ENCODE measurements around the gene BTK.
A peak's percentile ranks its signal among the peaks of the same experiment; 100 is the strongest.
"Not testable (repeated sequence)": the region's sequence is repeated elsewhere in the genome, so short reads cannot be mapped to it uniquely, and the experiment has no call there.

Gene BTK

GRCh38 chrX:101349193-101349562 lies 36.8 kb downstream of the BTK start:
- peak overlapping the region; percentile 89 for H3K4me3 ChIP-seq (ENCODE audit: low read depth, low read length)
- TF ChIP-seq CTCF (IDR thresholded peaks at IDR 0.05; ENCODE audit: low read depth, low read length): no peak
- TF ChIP-seq MYC (IDR thresholded peaks at IDR 0.05; ENCODE audit: low read depth, low read length): no peak
- no peak for TF ChIP-seq POLR2A (IDR thresholded peaks at IDR 0.05; ENCODE audit: extremely low read depth, insufficient read length)
- no peak for TF ChIP-seq MAX (IDR thresholded peaks at IDR 0.05; ENCODE audit: low read depth, low read length)
- no peak for DNase-seq (ENCODE audit: low read depth)

- peak within 1 kb of the TSS; percentile 89 for H3K4me3 ChIP-seq (ENCODE audit: low read depth, low read length)
- peak; percentile 86 for DNase-seq (ENCODE audit: low read depth)
- peak; percentile 90 for TF ChIP-seq MAX (IDR thresholded peaks at IDR 0.05; ENCODE audit: low read depth, low read length)
- peak; percentile 66 for TF ChIP-seq MYC (IDR thresholded peaks at IDR 0.05; ENCODE audit: low read depth, low read length)
- TF ChIP-seq POLR2A (IDR thresholded peaks at IDR 0.05; ENCODE audit: extremely low read depth, insufficient read length): peak; percentile 65
- TF ChIP-seq CTCF (IDR thresholded peaks at IDR 0.05; ENCODE audit: low read depth, low read length): no peak
Measured at GRCh38 chrX:101348452-101349192, 37.4 kb downstream of the BTK start, which contains the start of gene TIMM8A. TSS of gene TIMM8A (minus strand) at chrX:101348742. CDS start at chrX:101348664, 78 bp downstream.

GRCh38 chrX:101347859-101348451 lies 38.0 kb downstream of the BTK start:
- TF ChIP-seq CTCF (IDR thresholded peaks at IDR 0.05; ENCODE audit: low read depth, low read length): no peak
- DNase-seq (ENCODE audit: low read depth): peak; percentile 22
- peak overlapping the region; percentile 89 for H3K4me3 ChIP-seq (ENCODE audit: low read depth, low read length)

- no peak for DNase-seq (ENCODE audit: low read depth)
- no peak overlapping the region for H3K4me3 ChIP-seq (ENCODE audit: low read depth, low read length)
- TF ChIP-seq MAX (IDR thresholded peaks at IDR 0.05; ENCODE audit: low read depth, low read length) (no peak), POLR2A (IDR thresholded peaks at IDR 0.05; ENCODE audit: extremely low read depth, insufficient read length) (no peak), MYC (IDR thresholded peaks at IDR 0.05; ENCODE audit: low read depth, low read length) (no peak), CTCF (IDR thresholded peaks at IDR 0.05; ENCODE audit: low read depth, low read length) (no peak)
Measured at GRCh38 chrX:101337776-101338271, 48.2 kb downstream of the BTK start.

GRCh38 chrX:101334310-101334709 lies 51.7 kb downstream of the BTK start:
- not testable (repeated sequence) for DNase-seq (ENCODE audit: low read depth); H3K4me3 ChIP-seq (ENCODE audit: low read depth, low read length)

GRCh38 chrX:101326600-101326999 lies 59.4 kb downstream of the BTK start:
- not testable (repeated sequence) for DNase-seq (ENCODE audit: low read depth); H3K4me3 ChIP-seq (ENCODE audit: low read depth, low read length)

GRCh38 chrX:101303790-101304189 lies 82.2 kb downstream of the BTK start:
- H3K4me3 ChIP-seq (ENCODE audit: low read depth, low read length): no peak overlapping the region
- DNase-seq (ENCODE audit: low read depth): no peak
- TF ChIP-seq MAX (IDR thresholded peaks at IDR 0.05; ENCODE audit: low read depth, low read length): no peak
- no peak for TF ChIP-seq MYC (IDR thresholded peaks at IDR 0.05; ENCODE audit: low read depth, low read length)
- TF ChIP-seq POLR2A (IDR thresholded peaks at IDR 0.05; ENCODE audit: extremely low read depth, insufficient read length): no peak
- TF ChIP-seq CTCF (IDR thresholded peaks at IDR 0.05; ENCODE audit: low read depth, low read length): no peak
